GM08714 (cell line): Measurements from ENCODE around the gene KLHL13.
"Not testable (repeated sequence)": the region's sequence is repeated elsewhere in the genome, so short reads cannot be mapped to it uniquely, and the experiment has no call there.

Experiments used
- H3K4me3 ChIP-seq: fragments of 200-500 bp; sonication (Bioruptor generic); 2 replicates; pipeline ENCODE4 v1.5.1; 2014; ENCODE audit warnings: mild to moderate bottlenecking, low read length, inconsistent platforms
- ZNF274 ChIP-seq: IDR thresholded peaks from 2 replicates; pipeline ENCODE4 v1.6.1; 2012; ENCODE audit warnings: mild to moderate bottlenecking, low read depth, low read length

The KLHL13 gene

GRCh38 chrX:118039591-118039990, 77.0 kb downstream of the KLHL13 start:
- no peak for TF ChIP-seq ZNF274
- no peak overlapping the region for H3K4me3 ChIP-seq

- TF ChIP-seq ZNF274: no peak
- H3K4me3 ChIP-seq: no peak overlapping the region
These were observed 77.8 kb downstream of the KLHL13 start for GRCh38 chrX:118038614-118039365.

GRCh38 chrX:118026631-118027030, 90.0 kb downstream of the KLHL13 start:
- no peak overlapping the region for H3K4me3 ChIP-seq
- no peak for TF ChIP-seq ZNF274

GRCh38 chrX:118025226-118025625, 91.4 kb downstream of the KLHL13 start:
- H3K4me3 ChIP-seq: no peak overlapping the region

GRCh38 chrX:118024482-118024881, 92.1 kb downstream of the KLHL13 start:
- TF ChIP-seq ZNF274: no peak
- no peak overlapping the region for H3K4me3 ChIP-seq

More at GRCh38 chrX:118025226-118025625, 91.4 kb downstream of the KLHL13 start:
- TF ChIP-seq ZNF274: no peak

GRCh38 chrX:118022753-118023152, 93.9 kb downstream of the KLHL13 start:
- no peak for TF ChIP-seq ZNF274
- H3K4me3 ChIP-seq: no peak overlapping the region

GRCh38 chrX:118016422-118016821, 100.2 kb downstream of the KLHL13 start:
- no peak for TF ChIP-seq ZNF274
- H3K4me3 ChIP-seq: no peak overlapping the region

- H3K4me3 ChIP-seq: not testable (repeated sequence)
These were observed 114.2 kb downstream of the KLHL13 start for GRCh38 chrX:118002417-118002816.

- TF ChIP-seq ZNF274: no peak
These were observed 116.1 kb downstream of the KLHL13 start for GRCh38 chrX:118000518-118000917.

GRCh38 chrX:117998171-117998570, 118.4 kb downstream of the KLHL13 start:
- TF ChIP-seq ZNF274: no peak

More at GRCh38 chrX:118000518-118000917, 116.1 kb downstream of the KLHL13 start:
- no peak overlapping the region for H3K4me3 ChIP-seq

GRCh38 chrX:117996918-117997480, 119.6 kb downstream of the KLHL13 start:
- TF ChIP-seq ZNF274: no peak
- H3K4me3 ChIP-seq: no peak overlapping the region

More at GRCh38 chrX:117998171-117998570, 118.4 kb downstream of the KLHL13 start:
- H3K4me3 ChIP-seq: no peak overlapping the region

GRCh38 chrX:117996408-117996807, 120.2 kb downstream of the KLHL13 start:
- no peak overlapping the region for H3K4me3 ChIP-seq
- no peak for TF ChIP-seq ZNF274

GRCh38 chrX:117995378-117995777, 121.2 kb downstream of the KLHL13 start:
- H3K4me3 ChIP-seq: no peak overlapping the region
- no peak for TF ChIP-seq ZNF274

GRCh38 chrX:117992192-117992723, 124.4 kb downstream of the KLHL13 start:
- no peak overlapping the region for H3K4me3 ChIP-seq
- TF ChIP-seq ZNF274: no peak

- TF ChIP-seq ZNF274: no peak
- no peak overlapping the region for H3K4me3 ChIP-seq
These were observed 126.2 kb downstream of the KLHL13 start for GRCh38 chrX:117990438-117990837.
